ENCODE results near the gene C15orf40.

The C15orf40 gene

DNA sequence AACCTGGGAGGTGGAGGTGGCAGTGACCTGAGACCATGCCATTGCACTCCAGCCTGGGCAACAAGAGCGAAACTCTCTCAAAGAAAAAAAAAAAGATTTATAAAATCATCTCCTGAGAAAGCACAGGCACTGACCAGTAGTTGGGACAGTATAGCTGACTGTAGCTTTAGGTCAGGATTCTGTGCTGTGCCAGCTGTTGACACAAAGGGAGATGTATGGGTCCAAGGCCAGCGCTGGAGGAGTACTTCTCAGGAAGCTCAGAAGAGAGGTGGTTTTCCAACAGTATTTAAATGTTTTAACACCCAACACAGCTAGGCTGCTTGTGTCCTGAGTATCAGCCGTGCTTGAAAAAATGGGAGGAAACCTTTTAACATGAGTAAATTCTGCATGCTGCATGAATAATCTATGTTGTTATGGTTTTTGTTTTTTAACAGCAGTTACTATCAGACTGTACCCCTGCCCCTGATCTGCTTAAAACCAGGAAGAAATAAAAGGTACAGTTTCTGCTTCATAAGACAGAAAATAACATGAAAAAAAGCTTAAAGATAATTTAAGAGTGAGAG is 18.9 kb downstream of the C15orf40 start:
- Histone ChIP-seq H3K4me3 (ENCODE audit: low read depth, low read length) (no peak overlapping the region), H3K9me3 (ENCODE audit: control insufficient read depth, insufficient read depth, low read depth, low read length) (no peaks in the 10 kb centered on the region), H3K36me3 (ENCODE audit: control insufficient read depth in 2 of 2, insufficient read depth in 1 of 2, low read length in 2 of 2) (peaks cover 31 to 36% of the 10 kb centered on the region in 2 experiments), H3K27ac (ENCODE audit: extremely low read depth, low read depth, low read length) (no peak overlapping the region), H3K4me1 (ENCODE audit: control insufficient read depth, insufficient read depth, low read length) (no peaks in the 10 kb centered on the region)
- TF ChIP-seq ZNF785 (tag by site-specific recombination; IDR thresholded peaks at IDR 0.05) (no peak), ZNF530 (tag by site-specific recombination; IDR thresholded peaks at IDR 0.05; ENCODE audit: low read depth) (no peak), EGR2 (tag by site-specific recombination; IDR thresholded peaks at IDR 0.05; ENCODE audit: low read depth) (no peak), SCRT2 (tag by site-specific recombination; IDR thresholded peaks at IDR 0.05) (no peak), YY1 (tag by site-specific recombination; IDR thresholded peaks at IDR 0.05) (no peak), KLF7 (tag by site-specific recombination; IDR thresholded peaks at IDR 0.05; ENCODE audit: borderline replicate concordance) (no peak)
- TF ChIP-seq, protein P1, sequence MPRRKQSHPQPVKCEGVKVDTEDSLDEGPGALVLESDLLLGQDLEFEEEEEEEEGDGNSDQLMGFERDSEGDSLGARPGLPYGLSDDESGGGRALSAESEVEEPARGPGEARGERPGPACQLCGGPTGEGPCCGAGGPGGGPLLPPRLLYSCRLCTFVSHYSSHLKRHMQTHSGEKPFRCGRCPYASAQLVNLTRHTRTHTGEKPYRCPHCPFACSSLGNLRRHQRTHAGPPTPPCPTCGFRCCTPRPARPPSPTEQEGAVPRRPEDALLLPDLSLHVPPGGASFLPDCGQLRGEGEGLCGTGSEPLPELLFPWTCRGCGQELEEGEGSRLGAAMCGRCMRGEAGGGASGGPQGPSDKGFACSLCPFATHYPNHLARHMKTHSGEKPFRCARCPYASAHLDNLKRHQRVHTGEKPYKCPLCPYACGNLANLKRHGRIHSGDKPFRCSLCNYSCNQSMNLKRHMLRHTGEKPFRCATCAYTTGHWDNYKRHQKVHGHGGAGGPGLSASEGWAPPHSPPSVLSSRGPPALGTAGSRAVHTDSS (tag by site-specific recombination; IDR thresholded peaks at IDR 0.05), result no peak
- TF ChIP-seq, protein P2, sequence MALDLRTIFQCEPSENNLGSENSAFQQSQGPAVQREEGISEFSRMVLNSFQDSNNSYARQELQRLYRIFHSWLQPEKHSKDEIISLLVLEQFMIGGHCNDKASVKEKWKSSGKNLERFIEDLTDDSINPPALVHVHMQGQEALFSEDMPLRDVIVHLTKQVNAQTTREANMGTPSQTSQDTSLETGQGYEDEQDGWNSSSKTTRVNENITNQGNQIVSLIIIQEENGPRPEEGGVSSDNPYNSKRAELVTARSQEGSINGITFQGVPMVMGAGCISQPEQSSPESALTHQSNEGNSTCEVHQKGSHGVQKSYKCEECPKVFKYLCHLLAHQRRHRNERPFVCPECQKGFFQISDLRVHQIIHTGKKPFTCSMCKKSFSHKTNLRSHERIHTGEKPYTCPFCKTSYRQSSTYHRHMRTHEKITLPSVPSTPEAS (tag by site-specific recombination; IDR thresholded peaks at IDR 0.05), result no peak
- ChIA-PET CTCF (interaction anchor here (0.9 to 1.9 kb wide), 2 partner anchors 19 to 22 kb away, joined by 4 to 8 read pairs; partner anchors contain the start of gene C15orf40), POLR2A (interaction anchor here (0.6 kb wide), 1 partner anchor 162 kb away, joined by 3 read pairs; no protein-coding TSS in a partner anchor)

- H3K4me1 ChIP-seq (ENCODE audit: control insufficient read depth, insufficient read depth, low read length), result peaks cover 8% of the 10 kb centered on the region
- peaks cover 29 to 31% of the 10 kb centered on the region in 2 experiments for H3K36me3 ChIP-seq (ENCODE audit: control insufficient read depth in 2 of 2, insufficient read depth in 1 of 2, low read length in 2 of 2)
- CTCF ChIA-PET, result interaction anchor here (0.7 to 4.9 kb wide), 6 partner anchors 13 to 139 kb away, joined by 3 to 17 read pairs (median 4); no protein-coding TSS in a partner anchor
- peak overlapping the region; percentile 79; the same call in 1 of the 2 replicates for H3K27ac ChIP-seq (ENCODE audit: extremely low read depth, low read depth, low read length)
- peak overlapping the region; percentile 63 for H3K4me3 ChIP-seq (ENCODE audit: low read depth, low read length)
- no peaks in the 10 kb centered on the region for H3K9me3 ChIP-seq (ENCODE audit: control insufficient read depth, insufficient read depth, low read depth, low read length)
- TF ChIP-seq MZF1 (tag by site-specific recombination; IDR thresholded peaks at IDR 0.05; ENCODE audit: borderline replicate concordance), result no peak
- peak; percentile 46; the same call in 1 of the 2 replicates for TF ChIP-seq ZNF600 (tag by site-specific recombination; IDR thresholded peaks at IDR 0.05)
- POLR2A ChIA-PET, result interaction anchor here (0.7 to 1.6 kb wide), 7 partner anchors 14 to 446 kb away, joined by 3 to 6 read pairs (median 4); partner anchors contain the start of genes BTBD1 and RPS17
Measured at GRCh38 chr15:82986442-82986780, 25.0 kb downstream of the C15orf40 start.

GRCh38 chr15:82985688-82986441 is 25.6 kb downstream of the C15orf40 start, which contains the start of gene RAMAC:
Gene RAMAC, plus strand, starts transcription at chr15:82986210. Its CDS starts 2,809 bp downstream, at chr15:82989019.
- ChIA-PET CTCF (interaction anchor here (0.7 to 4.9 kb wide), 9 partner anchors 14 to 446 kb away, joined by 3 to 17 read pairs (median 4); partner anchors contain the start of gene RPS17), POLR2A (interaction anchor here (0.7 to 1.6 kb wide), 10 partner anchors 8 to 446 kb away, joined by 3 to 6 read pairs (median 4); partner anchors contain the start of genes BTBD1 and RPS17)
- peaks cover 8% of the 10 kb centered on the region for H3K4me1 ChIP-seq (ENCODE audit: control insufficient read depth, insufficient read depth, low read length)
- peak within 1 kb of the TSS; percentile 63 for H3K4me3 ChIP-seq (ENCODE audit: low read depth, low read length)
- peak within 1 kb of the TSS; percentile 79 for H3K27ac ChIP-seq (ENCODE audit: extremely low read depth, low read depth, low read length)
- H3K36me3 ChIP-seq (ENCODE audit: control insufficient read depth in 2 of 2, insufficient read depth in 1 of 2, low read length in 2 of 2), result peaks cover 25% of the 10 kb centered on the region in 2 experiments
- no peaks in the 10 kb centered on the region for H3K9me3 ChIP-seq (ENCODE audit: control insufficient read depth, insufficient read depth, low read depth, low read length)
- TF ChIP-seq, protein P3, sequence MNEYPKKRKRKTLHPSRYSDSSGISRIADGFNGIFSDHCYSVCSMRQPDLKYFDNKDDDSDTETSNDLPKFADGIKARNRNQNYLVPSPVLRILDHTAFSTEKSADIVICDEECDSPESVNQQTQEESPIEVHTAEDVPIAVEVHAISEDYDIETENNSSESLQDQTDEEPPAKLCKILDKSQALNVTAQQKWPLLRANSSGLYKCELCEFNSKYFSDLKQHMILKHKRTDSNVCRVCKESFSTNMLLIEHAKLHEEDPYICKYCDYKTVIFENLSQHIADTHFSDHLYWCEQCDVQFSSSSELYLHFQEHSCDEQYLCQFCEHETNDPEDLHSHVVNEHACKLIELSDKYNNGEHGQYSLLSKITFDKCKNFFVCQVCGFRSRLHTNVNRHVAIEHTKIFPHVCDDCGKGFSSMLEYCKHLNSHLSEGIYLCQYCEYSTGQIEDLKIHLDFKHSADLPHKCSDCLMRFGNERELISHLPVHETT (tag by site-specific recombination; IDR thresholded peaks at IDR 0.05), result 0 out of 2 replicates have a peak, but pooled peaks have one; percentile 53
- TF ChIP-seq ZNF785 (tag by site-specific recombination; IDR thresholded peaks at IDR 0.05) (no peak), TRIM28 (IDR thresholded peaks at IDR 0.05; ENCODE audit: borderline replicate concordance, low read length) (0 out of 2 replicates have a peak, but pooled peaks have one; percentile 63), ZEB2 (tag by site-specific recombination; IDR thresholded peaks at IDR 0.05) (peak; percentile 74), TCF7L2 (IDR thresholded peaks at IDR 0.05; ENCODE audit: borderline replicate concordance, low read depth, low read length) (0 out of 2 replicates have a peak, but pooled peaks have one; percentile 26), ZNF76 (tag by site-specific recombination; IDR thresholded peaks at IDR 0.05; ENCODE audit: borderline replicate concordance, low read depth) (peak; percentile 64; the same call in 1 of the 2 replicates), ZSCAN30 (tag by site-specific recombination; IDR thresholded peaks at IDR 0.05) (peak; percentile 21; the same call in 1 of the 2 replicates), ZNF18 (tag by site-specific recombination; IDR thresholded peaks at IDR 0.05) (0 out of 2 replicates have a peak, but pooled peaks have one; percentile 44), KLF16 (tag by site-specific recombination; IDR thresholded peaks at IDR 0.05) (peak; percentile 19; the same call in 1 of the 2 replicates), ZNF561 (tag by site-specific recombination; IDR thresholded peaks at IDR 0.05; ENCODE audit: borderline replicate concordance) (peak; percentile 91; the same call in 1 of the 2 replicates), SP2 (tag by site-specific recombination; IDR thresholded peaks at IDR 0.05) (peak; percentile 78), ZNF660 (tag by site-specific recombination; IDR thresholded peaks at IDR 0.05) (peak; percentile 82; the same call in 1 of the 2 replicates), ZNF629 (tag by site-specific recombination; IDR thresholded peaks at IDR 0.05) (peak; percentile 58; the same call in 1 of the 2 replicates), ZNF501 (tag by site-specific recombination; IDR thresholded peaks at IDR 0.05) (0 out of 2 replicates have a peak, but pooled peaks have one; percentile 37), ZXDB (tag by site-specific recombination; IDR thresholded peaks at IDR 0.05) (peak; percentile 64)
